Stimulated activated CD4-positive, alpha-beta T cell treated with anti-CD3 and anti-CD28 coated beads, Interleukin-4, amount 100 ng/mL, for 48 hours (primary cell): Measurements from ENCODE around the gene FOLR3.
"Not testable (repeated sequence)": the region's sequence is repeated elsewhere in the genome, so short reads cannot be mapped to it uniquely, and the experiment has no call there.

Experiments used
- DNase-seq, 2 donors: peaks; one replicate each; pipeline ENCODE4 v3.0.0-alpha.2; 2020; ENCODE audit warnings: low read depth in 2 of 2

FOLR3 gene

GRCh38 chr11:72162891-72163492 is 27.5 kb downstream of the FOLR3 start:
- no peak for DNase-seq

- not testable (repeated sequence) for DNase-seq
Observed at GRCh38 chr11:72164187-72164586, 28.7 kb downstream of the FOLR3 start.

- DNase-seq: not testable (repeated sequence)
Observed at GRCh38 chr11:72169046-72169555, 33.6 kb downstream of the FOLR3 start.

- not testable (repeated sequence) for DNase-seq
Observed at GRCh38 chr11:72169754-72170153, 34.2 kb downstream of the FOLR3 start.

DNA sequence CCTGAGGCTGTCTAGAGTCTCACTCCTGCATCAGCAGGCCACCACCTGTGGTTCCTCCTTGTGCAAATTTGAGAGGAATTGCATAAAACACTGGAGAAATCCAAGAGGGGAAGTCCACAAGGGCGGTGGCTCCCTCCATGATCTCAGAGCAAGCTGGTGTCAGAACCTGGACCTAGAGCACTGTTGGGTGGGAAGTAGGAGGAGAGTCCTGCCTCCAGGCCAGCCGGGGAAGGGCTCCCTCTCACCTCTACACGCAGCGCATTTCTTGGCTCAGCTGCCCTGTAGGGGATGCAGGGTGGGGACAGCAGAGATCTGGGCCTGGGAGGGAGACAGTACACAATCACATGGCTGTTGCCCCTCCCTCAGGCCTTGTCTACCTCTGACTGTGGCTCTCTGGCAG is 36.5 kb downstream of the FOLR3 start:
- not testable (repeated sequence) for DNase-seq

GRCh38 chr11:72173291-72173690 is 37.8 kb downstream of the FOLR3 start:
- no peak for DNase-seq

- DNase-seq: no peak
Observed at GRCh38 chr11:72174302-72175070, 39.0 kb downstream of the FOLR3 start.

DNA sequence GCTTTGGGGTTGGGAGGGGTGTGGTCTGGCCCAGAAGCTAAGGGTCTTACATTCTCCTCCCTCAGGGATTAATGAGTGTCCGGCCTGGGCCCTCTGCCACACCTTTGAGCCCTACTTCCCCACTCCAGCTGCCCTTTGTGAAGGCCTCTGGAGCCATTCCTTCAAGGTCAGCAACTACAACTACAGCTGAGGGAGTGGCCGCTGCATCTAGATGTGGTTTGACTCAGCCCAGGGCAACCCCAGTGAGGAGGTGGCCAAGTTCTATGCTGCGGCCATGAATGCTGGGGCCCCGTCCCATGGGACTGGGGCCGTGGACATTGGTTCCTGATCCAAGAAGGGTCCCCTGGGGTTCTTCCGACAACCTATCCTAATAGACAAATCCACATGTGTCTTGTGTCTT is 42.1 kb downstream of the FOLR3 start:
- DNase-seq: no peak

DNA sequence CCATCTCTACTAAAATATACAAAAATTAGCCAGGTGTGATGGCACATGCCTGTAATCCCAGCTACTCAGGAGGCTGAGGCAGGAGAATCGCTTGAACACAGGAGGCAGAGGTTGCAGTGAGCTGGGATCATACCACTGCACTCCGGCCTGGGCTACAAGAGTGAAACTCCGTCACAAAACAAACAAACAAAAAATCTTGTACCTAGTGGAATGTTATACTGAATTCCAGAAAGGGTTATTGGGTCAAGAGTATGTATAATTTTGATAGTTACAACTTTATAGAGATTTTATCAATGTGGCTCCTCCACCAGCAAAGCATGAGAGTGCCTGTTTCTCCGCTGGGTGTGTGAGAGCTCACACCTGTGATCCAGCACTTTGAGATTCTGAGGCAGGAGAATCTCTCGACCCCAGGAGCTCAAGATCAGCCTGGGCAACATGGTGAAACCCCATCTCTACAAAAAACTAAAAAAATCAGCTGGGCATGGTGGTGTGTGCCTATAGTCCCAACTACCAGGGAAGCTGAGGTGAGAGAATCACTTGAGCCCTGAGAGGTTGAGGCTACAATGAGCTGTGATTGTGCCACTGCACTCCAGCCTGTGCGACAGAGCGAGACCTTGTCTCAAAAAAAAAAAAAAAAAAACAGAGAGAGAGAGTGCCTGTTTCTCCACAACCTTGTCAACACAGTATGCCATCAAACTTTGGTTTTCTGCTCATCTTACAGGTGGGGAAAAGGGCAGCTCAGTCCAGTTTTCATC is 43.7 kb downstream of the FOLR3 start:
- DNase-seq: no peak

DNA sequence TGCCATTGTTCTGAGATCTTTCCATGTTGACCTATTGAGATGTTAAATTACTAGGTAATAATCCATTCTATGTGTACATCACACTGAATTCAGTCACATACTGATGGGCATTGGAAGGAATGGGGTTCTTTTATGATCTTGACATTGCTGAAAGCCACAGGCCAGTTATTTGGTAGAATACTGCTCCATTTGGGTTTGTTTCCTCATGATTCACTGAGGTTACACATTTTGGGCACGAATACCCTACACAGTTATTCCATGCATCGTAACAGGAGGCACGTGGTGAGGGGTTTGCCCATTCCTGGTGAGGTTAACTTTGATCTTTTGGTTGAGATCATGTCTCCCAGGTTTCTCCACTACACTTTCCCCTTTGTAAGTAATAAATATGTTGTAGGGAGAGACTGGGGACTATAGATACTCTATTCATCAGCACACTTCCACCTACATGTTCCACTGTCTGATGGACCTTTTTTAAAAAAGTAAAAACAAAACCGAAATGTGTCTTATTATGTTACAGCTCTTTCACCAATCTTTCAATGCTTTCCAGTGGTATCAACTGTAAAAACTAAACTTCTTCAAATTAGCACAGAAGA is 44.4 kb downstream of the FOLR3 start:
- no peak for DNase-seq

GRCh38 chr11:72180892-72181552 is 45.5 kb downstream of the FOLR3 start:
- DNase-seq: not testable (repeated sequence)

DNA sequence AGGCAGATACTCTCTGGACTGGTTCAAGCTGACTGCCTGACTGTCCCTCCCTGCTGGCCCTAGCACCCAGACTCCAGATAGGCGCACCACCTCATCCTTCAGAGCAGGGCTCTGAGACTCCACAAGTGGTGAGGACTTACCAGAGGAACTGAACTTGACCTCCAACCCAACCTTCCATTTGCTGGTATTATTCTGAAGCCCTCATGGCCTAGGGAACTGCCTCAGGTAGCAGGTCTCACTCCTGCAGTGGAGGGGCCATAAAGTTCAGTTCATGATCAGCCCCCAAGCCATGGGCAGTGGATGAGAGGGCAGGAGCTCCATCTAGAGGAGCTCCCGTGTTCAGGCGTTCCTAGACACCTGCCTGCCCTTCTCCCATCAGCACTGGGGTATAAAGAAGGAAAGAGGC is 46.0 kb downstream of the FOLR3 start:
- DNase-seq: not testable (repeated sequence)

DNA sequence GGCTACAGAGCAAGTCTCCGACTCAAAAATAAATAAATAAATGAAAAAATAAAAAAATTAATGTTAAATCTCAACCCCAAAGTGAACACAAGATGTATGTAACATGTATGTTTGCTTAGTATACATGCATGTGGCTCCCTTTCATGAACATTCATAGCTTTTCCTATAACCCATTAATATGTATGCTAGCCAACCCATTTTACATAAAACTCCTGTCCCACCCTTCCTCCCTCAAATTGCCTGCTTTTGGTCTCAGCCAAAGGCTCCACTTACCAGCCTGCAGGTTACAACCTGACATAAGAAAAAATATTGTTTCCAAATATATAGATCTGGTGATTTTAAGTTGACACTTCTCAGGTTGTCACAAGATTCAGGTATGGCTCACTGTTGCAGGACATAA is 52.7 kb downstream of the FOLR3 start:
- no peak for DNase-seq
